HG02759 (cell line): ENCODE measurements around the gene MC1R.
"Not testable (repeated sequence)": the region's sequence is repeated elsewhere in the genome, so short reads cannot be mapped to it uniquely, and the experiment has no call there.

Source experiments
- ATAC-seq: cut with Tn5 transposase; IDR thresholded peaks from one replicate; pipeline ENCODE4 v1.9.1; 2021; ENCODE audit warnings: mild to moderate bottlenecking, moderate library complexity; ENCODE audit not compliant: unreplicated experiment

MC1R gene

GRCh38 chr16:89958068-89958467 lies 39.4 kb downstream of the MC1R start:
- no peak for ATAC-seq

- no peak for ATAC-seq
Measured at GRCh38 chr16:89958596-89958995, 39.9 kb downstream of the MC1R start.

- no peak for ATAC-seq
Measured at GRCh38 chr16:89960966-89961365, 42.3 kb downstream of the MC1R start.

GRCh38 chr16:89961920-89962319 lies 43.3 kb downstream of the MC1R start:
- ATAC-seq, result no peak

- ATAC-seq, result no peak
Measured at GRCh38 chr16:89962754-89963498, 44.3 kb downstream of the MC1R start.

- no peak for ATAC-seq
Measured at GRCh38 chr16:89964201-89964600, 45.5 kb downstream of the MC1R start.

- ATAC-seq, result no peak
Measured at GRCh38 chr16:89965447-89966225, 47.0 kb downstream of the MC1R start.

GRCh38 chr16:89966756-89967155 lies 48.1 kb downstream of the MC1R start:
- no peak for ATAC-seq

- not testable (repeated sequence) for ATAC-seq
Measured at GRCh38 chr16:89967436-89967835, 48.8 kb downstream of the MC1R start.

GRCh38 chr16:89968074-89968473 lies 49.4 kb downstream of the MC1R start:
- not testable (repeated sequence) for ATAC-seq

GRCh38 chr16:89969741-89970410 lies 51.2 kb downstream of the MC1R start:
- no peak for ATAC-seq
